GM23338 (cell line): ENCODE data around the gene CLIC5. TPM values are rescaled to one million over a fixed set of nuclear protein-coding genes. Genes with fewer than 3 reads are reported as not detected.

Experiments
- ATAC-seq: fragments of 200-7000 bp; cut with Tn5 transposase; 3 replicates; pipeline ENCODE4 v1.9.1; 2020
- DNase-seq: peaks from one replicate; pipeline ENCODE4 v3.0.0-alpha.2; 2015; ENCODE audit warnings: low spot score
- H2AFZ ChIP-seq: fragments of 200-600 bp; sonication (generic); 2 replicates; pipeline ENCODE4 v1.8.0; 2016; ENCODE audit warnings: antibody characterized with exemption, mild to moderate bottlenecking, moderate library complexity
- H3F3A ChIP-seq: fragments of 200-600 bp; sonication (generic); replicated peaks from 2 replicates; pipeline ENCODE4 v1.8.0; 2017; ENCODE audit warnings: antibody characterized with exemption, mixed run types, low read depth
- H3K27ac ChIP-seq: fragments of 200-600 bp; sonication (generic); 2 replicates; pipeline ENCODE4 v1.6.1; 2016; ENCODE audit warnings: low read depth
- H3K27me3 ChIP-seq: fragments of 200-600 bp; sonication (generic); 2 replicates; pipeline ENCODE4 v1.8.0; 2016; ENCODE audit warnings: mild to moderate bottlenecking, mixed run types, moderate library complexity; ENCODE audit not compliant: insufficient read depth
- H3K36me3 ChIP-seq: fragments of 200-600 bp; sonication (generic); 2 replicates; pipeline ENCODE4 v1.8.0; 2016; ENCODE audit warnings: mild to moderate bottlenecking; ENCODE audit not compliant: insufficient read depth
- H3K4me1 ChIP-seq: fragments of 200-600 bp; sonication (generic); 2 replicates; pipeline ENCODE4 v1.8.0; 2016; ENCODE audit warnings: mild to moderate bottlenecking, moderate library complexity; ENCODE audit not compliant: insufficient read depth
- H3K4me2 ChIP-seq: fragments of 200-600 bp; sonication (generic); 2 replicates; pipeline ENCODE4 v1.7.1; 2017; ENCODE audit warnings: mixed run types
- H3K4me3 ChIP-seq: fragments of 200-600 bp; sonication (generic); 2 replicates; pipeline ENCODE4 v1.6.1; 2016; ENCODE audit warnings: mixed run types
- H3K79me2 ChIP-seq: fragments of 200-600 bp; sonication (generic); replicated peaks from 2 replicates; pipeline ENCODE4 v1.8.0; 2017; ENCODE audit warnings: mild to moderate bottlenecking; ENCODE audit not compliant: insufficient read depth
- H3K9me2 ChIP-seq: fragments of 200-600 bp; sonication (generic); 2 replicates; pipeline ENCODE4 v1.8.0; 2017; ENCODE audit not compliant: insufficient read depth
- H4K20me1 ChIP-seq: fragments of 200-600 bp; sonication (generic); replicated peaks from 2 replicates; pipeline ENCODE4 v1.8.0; 2017; ENCODE audit warnings: mild to moderate bottlenecking; ENCODE audit not compliant: insufficient read depth
- H3K27ac Mint-ChIP-seq: 2 replicates; pipeline ENCODE4 v1.8.0; 2020; ENCODE audit warnings: inconsistent platforms, mild to moderate bottlenecking, moderate library complexity, mixed read lengths
- H3K27me3 Mint-ChIP-seq: 3 replicates; pipeline ENCODE4 v1.8.0; 2022; ENCODE audit warnings: low read depth, mild to moderate bottlenecking, moderate library complexity, mixed read lengths, inconsistent platforms; ENCODE audit not compliant: insufficient read depth, poor library complexity
- H3K36me3 Mint-ChIP-seq: 3 replicates; pipeline ENCODE4 v1.8.0; 2021; ENCODE audit warnings: low read depth, mild to moderate bottlenecking, inconsistent platforms, moderate library complexity, mixed read lengths
- H3K4me1 Mint-ChIP-seq: 3 replicates; pipeline ENCODE4 v1.8.0; 2020; ENCODE audit warnings: mild to moderate bottlenecking, inconsistent platforms, mixed read lengths
- H3K4me3 Mint-ChIP-seq: 3 replicates; pipeline ENCODE4 v1.8.0; 2021; ENCODE audit warnings: moderate library complexity, mild to moderate bottlenecking, inconsistent platforms, mixed read lengths
- H3K9me3 Mint-ChIP-seq: 3 replicates; pipeline ENCODE4 v1.8.0; 2020; ENCODE audit warnings: moderate library complexity, mild to moderate bottlenecking, inconsistent platforms, mixed read lengths
- CREB1 ChIP-seq: fragments of 250-450 bp; sonication (Bioruptor Pico); IDR thresholded peaks from 2 replicates; pipeline ENCODE4 v1.5.0; 2020; ENCODE audit warnings: low read depth, mild to moderate bottlenecking, moderate library complexity
- CTCF ChIP-seq, 2 experiments: fragments of 200-600 bp in 1 of 2; sonication (generic) in 1 of 2; conservative IDR thresholded peaks; 2 replicates each; pipeline versions ENCODE4 v1.5.1 to v1.6.1; 2016 to 2017; ENCODE audit warnings: antibody characterized with exemption in 2 of 2, low read depth in 2 of 2, mild to moderate bottlenecking in 2 of 2, moderate library complexity in 1 of 2
- ETS1 ChIP-seq: IDR thresholded peaks from 2 replicates; pipeline ENCODE4 v1.6.1; 2016; ENCODE audit warnings: antibody characterized with exemption
- EZH2 ChIP-seq: fragments of 200-600 bp; sonication (generic); IDR thresholded peaks from one replicate; pipeline ENCODE4 v1.8.0; 2017; ENCODE audit warnings: antibody characterized with exemption, mild to moderate bottlenecking, low read depth; ENCODE audit not compliant: unreplicated experiment
- EZH2phosphoT487 ChIP-seq: fragments of 200-600 bp; sonication (generic); IDR thresholded peaks from one replicate; pipeline ENCODE4 v1.8.1; 2018; ENCODE audit warnings: antibody characterized with exemption; ENCODE audit not compliant: unreplicated experiment
- JUNB ChIP-seq: IDR thresholded peaks from one replicate; pipeline ENCODE4 v1.6.1; 2016; ENCODE audit warnings: antibody characterized with exemption; ENCODE audit not compliant: unreplicated experiment
- NANOG ChIP-seq: IDR thresholded peaks from 2 replicates; pipeline ENCODE4 v1.6.1; 2016; ENCODE audit warnings: antibody characterized with exemption, borderline replicate concordance
- POLR2AphosphoS5 ChIP-seq: IDR thresholded peaks from 2 replicates; pipeline ENCODE4 v1.6.1; 2016; ENCODE audit warnings: antibody characterized with exemption, low read depth
- REST ChIP-seq: IDR thresholded peaks from one replicate; pipeline ENCODE4 v1.6.1; 2018; ENCODE audit warnings: antibody characterized with exemption; ENCODE audit not compliant: unreplicated experiment
- STAT1 ChIP-seq: IDR thresholded peaks from one replicate; pipeline ENCODE4 v1.6.1; 2016; ENCODE audit warnings: antibody characterized with exemption; ENCODE audit not compliant: unreplicated experiment
- ZNF114 ChIP-seq: fragments of 250-450 bp; sonication (Bioruptor Pico); IDR thresholded peaks from 2 replicates; pipeline ENCODE4 v1.5.0; 2020; ENCODE audit warnings: mild to moderate bottlenecking, moderate library complexity
- ZNF331 ChIP-seq: fragments of 250-450 bp; sonication (Bioruptor Pico); IDR thresholded peaks from 2 replicates; pipeline ENCODE4 v1.5.0; 2020; ENCODE audit warnings: low read depth, mild to moderate bottlenecking, moderate library complexity
- ZNF462 ChIP-seq: fragments of 250-450 bp; sonication (Bioruptor Pico); IDR thresholded peaks from 2 replicates; pipeline ENCODE4 v1.5.0; 2020; ENCODE audit warnings: mild to moderate bottlenecking, moderate library complexity
- polyA plus RNA-seq: library from polyadenylated mRNA; unstranded; fragments of >200 nt; fragmentation: Nextera tagmentation; extraction: Ambion mirVana; gene quantifications from 2 replicates; pipeline ENCODE4 v1.2.1, GENCODE V29; 2016
- total RNA-seq: library from RNA; depleted of rRNA; stranded (reverse); fragments of >200 nt; shearing (Covaris generic); gene quantifications from 2 replicates; pipeline ENCODE4 v1.2.3, GENCODE V29; 2014

The CLIC5 gene
- total and polyA plus RNA-seq, 2 experiments from 2014 or later = 0.08 TPM; not detected in 1

DNA sequence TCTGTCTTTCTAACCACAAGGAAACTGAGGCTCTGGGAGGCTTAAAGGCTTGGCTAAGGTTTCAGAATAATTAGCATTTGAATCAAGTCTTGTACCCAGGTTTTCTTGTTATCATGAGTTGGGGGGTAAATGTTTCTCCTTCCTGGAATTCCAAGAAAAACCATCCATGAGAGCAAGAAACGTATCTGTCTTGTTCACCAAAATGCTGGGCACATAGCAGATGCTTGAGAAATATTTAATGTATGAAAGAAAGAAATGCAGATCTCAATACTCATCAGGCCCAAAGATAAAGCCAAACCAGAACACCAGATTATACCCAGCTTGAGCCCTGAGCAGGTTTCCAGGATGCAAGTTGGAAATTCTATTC lies 164.6 kb downstream of the CLIC5 start:
- Histone ChIP-seq H3F3A (no peaks in the 10 kb centered on the region), H3K79me2 (no peaks in the 10 kb centered on the region), H3K27ac (no peak overlapping the region), H2AFZ (0 out of 2 replicates have a peak overlapping the region, but pooled peaks have one; percentile 43), H3K9me2 (peaks cover 8% of the 10 kb centered on the region; the same call in 1 of the 2 replicates), H3K27me3 (no peaks in the 10 kb centered on the region), H3K4me1 (peaks cover 18% of the 10 kb centered on the region), H4K20me1 (no peaks in the 10 kb centered on the region), H3K4me3 (no peak overlapping the region), H3K4me2 (no peak overlapping the region), H3K36me3 (no peaks in the 10 kb centered on the region)
- peaks cover 16% of the 10 kb centered on the region for H3K4me1 Mint-ChIP-seq
- H3K4me3 Mint-ChIP-seq = no peak overlapping the region
- DNase-seq (no peak), ATAC-seq (no peak)
- H3K27me3 Mint-ChIP-seq = no peaks in the 10 kb centered on the region
- H3K9me3 Mint-ChIP-seq = no peaks in the 10 kb centered on the region; the same call in 2 of the 3 replicates
- TF ChIP-seq EZH2 = no peak
- TF ChIP-seq JUNB = no peak
- no peak for TF ChIP-seq REST
- TF ChIP-seq CTCF (conservative IDR thresholded peaks at IDR 0.05; ENCODE audit: low read depth in 2 of 2) = no peak
- TF ChIP-seq CREB1 (CRISPR knock-in tag) = no peak
- no peak for TF ChIP-seq POLR2AphosphoS5
- TF ChIP-seq ETS1 = no peak
- no peak for TF ChIP-seq ZNF114 (CRISPR knock-in tag)
- TF ChIP-seq ZNF462 (CRISPR knock-in tag) = no peak
- no peak for TF ChIP-seq NANOG
- TF ChIP-seq STAT1 = no peak
- no peak for TF ChIP-seq ZNF331 (CRISPR knock-in tag)
- TF ChIP-seq EZH2phosphoT487 = no peak
- H3K27ac Mint-ChIP-seq = no peak overlapping the region
- H3K36me3 Mint-ChIP-seq = no peaks in the 10 kb centered on the region; the same call in 2 of the 3 replicates
